HEK293 (cell line): ENCODE measurements around the gene GATAD2A.

ENCODE experiments used
- MZF1 ChIP-seq: fragments of 450-650 bp; formaldehyde crosslinking; IDR thresholded peaks from 2 replicates; pipeline ENCODE4 v1.5.1; 2017; ENCODE audit warnings: missing biosample characterization, missing genetic modification characterization, borderline replicate concordance
- SP2 ChIP-seq: fragments of 450-650 bp; formaldehyde crosslinking; IDR thresholded peaks from 2 replicates; pipeline ENCODE4 v1.5.1; 2016; ENCODE audit warnings: missing biosample characterization, missing genetic modification characterization
- TCF7L2 ChIP-seq: IDR thresholded peaks from 2 replicates; pipeline ENCODE4 v1.6.1; 2011; ENCODE audit warnings: low read depth, mild to moderate bottlenecking, inconsistent platforms, low read length, moderate library complexity, borderline replicate concordance
- YY1 ChIP-seq: fragments of 450-650 bp; formaldehyde crosslinking; IDR thresholded peaks from 2 replicates; pipeline ENCODE4 v1.5.1; 2018; ENCODE audit warnings: missing biosample characterization, missing genetic modification characterization
- ZNF138 ChIP-seq: fragments of 450-650 bp; formaldehyde crosslinking; IDR thresholded peaks from 2 replicates; pipeline ENCODE4 v1.5.1; 2016; ENCODE audit warnings: missing biosample characterization, missing genetic modification characterization, borderline replicate concordance
- ZNF239 ChIP-seq: fragments of 450-650 bp; formaldehyde crosslinking; IDR thresholded peaks from 2 replicates; pipeline ENCODE4 v1.5.1; 2016; ENCODE audit warnings: missing biosample characterization, missing genetic modification characterization
- TF ChIP-seq, protein P1 (sequence below): fragments of 450-650 bp; formaldehyde crosslinking; IDR thresholded peaks from 2 replicates; pipeline ENCODE4 v1.5.1; 2016; ENCODE audit warnings: missing biosample characterization, missing genetic modification characterization
- TF ChIP-seq, protein P2 (sequence below): fragments of 450-650 bp; formaldehyde crosslinking; IDR thresholded peaks from 2 replicates; pipeline ENCODE4 v1.5.1; 2016; ENCODE audit warnings: missing biosample characterization, missing genetic modification characterization

DNA sequence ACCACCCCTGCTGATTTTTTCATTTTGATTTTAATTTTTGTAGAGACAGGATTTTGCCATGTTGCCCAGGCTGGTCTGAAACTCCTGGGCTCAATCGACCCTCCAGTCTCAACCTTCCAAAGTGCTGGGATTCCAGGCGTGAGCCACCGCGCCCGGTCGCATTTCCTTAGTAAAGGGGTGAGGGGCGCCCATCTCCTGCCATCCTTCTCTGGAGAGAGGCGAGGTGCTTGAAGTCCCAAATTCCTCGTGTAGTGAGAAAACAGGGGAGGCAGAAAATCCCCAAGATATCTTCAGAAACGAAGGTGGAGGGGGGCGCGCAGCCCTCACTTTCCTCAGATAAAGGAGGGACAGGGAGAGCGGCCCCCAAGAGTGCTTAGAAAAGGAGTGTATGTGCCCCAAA, 21.0 kb upstream of the GATAD2A start:
- TF ChIP-seq, protein P1, sequence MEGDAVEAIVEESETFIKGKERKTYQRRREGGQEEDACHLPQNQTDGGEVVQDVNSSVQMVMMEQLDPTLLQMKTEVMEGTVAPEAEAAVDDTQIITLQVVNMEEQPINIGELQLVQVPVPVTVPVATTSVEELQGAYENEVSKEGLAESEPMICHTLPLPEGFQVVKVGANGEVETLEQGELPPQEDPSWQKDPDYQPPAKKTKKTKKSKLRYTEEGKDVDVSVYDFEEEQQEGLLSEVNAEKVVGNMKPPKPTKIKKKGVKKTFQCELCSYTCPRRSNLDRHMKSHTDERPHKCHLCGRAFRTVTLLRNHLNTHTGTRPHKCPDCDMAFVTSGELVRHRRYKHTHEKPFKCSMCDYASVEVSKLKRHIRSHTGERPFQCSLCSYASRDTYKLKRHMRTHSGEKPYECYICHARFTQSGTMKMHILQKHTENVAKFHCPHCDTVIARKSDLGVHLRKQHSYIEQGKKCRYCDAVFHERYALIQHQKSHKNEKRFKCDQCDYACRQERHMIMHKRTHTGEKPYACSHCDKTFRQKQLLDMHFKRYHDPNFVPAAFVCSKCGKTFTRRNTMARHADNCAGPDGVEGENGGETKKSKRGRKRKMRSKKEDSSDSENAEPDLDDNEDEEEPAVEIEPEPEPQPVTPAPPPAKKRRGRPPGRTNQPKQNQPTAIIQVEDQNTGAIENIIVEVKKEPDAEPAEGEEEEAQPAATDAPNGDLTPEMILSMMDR (tag by site-specific recombination): no peak
- TF ChIP-seq ZNF239 (tag by site-specific recombination) (no peak), TCF7L2 (no peak), YY1 (tag by site-specific recombination) (no peak), ZNF138 (tag by site-specific recombination) (no peak), MZF1 (no peak), SP2 (tag by site-specific recombination) (no peak)
- TF ChIP-seq, protein P2, sequence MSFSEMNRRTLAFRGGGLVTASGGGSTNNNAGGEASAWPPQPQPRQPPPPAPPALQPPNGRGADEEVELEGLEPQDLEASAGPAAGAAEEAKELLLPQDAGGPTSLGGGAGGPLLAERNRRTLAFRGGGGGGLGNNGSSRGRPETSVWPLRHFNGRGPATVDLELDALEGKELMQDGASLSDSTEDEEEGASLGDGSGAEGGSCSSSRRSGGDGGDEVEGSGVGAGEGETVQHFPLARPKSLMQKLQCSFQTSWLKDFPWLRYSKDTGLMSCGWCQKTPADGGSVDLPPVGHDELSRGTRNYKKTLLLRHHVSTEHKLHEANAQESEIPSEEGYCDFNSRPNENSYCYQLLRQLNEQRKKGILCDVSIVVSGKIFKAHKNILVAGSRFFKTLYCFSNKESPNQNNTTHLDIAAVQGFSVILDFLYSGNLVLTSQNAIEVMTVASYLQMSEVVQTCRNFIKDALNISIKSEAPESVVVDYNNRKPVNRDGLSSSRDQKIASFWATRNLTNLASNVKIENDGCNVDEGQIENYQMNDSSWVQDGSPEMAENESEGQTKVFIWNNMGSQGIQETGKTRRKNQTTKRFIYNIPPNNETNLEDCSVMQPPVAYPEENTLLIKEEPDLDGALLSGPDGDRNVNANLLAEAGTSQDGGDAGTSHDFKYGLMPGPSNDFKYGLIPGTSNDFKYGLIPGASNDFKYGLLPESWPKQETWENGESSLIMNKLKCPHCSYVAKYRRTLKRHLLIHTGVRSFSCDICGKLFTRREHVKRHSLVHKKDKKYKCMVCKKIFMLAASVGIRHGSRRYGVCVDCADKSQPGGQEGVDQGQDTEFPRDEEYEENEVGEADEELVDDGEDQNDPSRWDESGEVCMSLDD: no peak
